Gastrocnemius medialis (tissue), 4 donors: ENCODE data around the gene PLA2G15.

Experiments used
- CTCF ChIP-seq, 5 experiments: fragments of 450-650 bp in 3 of 5; fragments of 200-600 bp in 2 of 5; sonication (generic) in 2 of 5; IDR thresholded peaks in 4 of 5; conservative IDR thresholded peaks in 1 of 5; 1 replicate in 4 of 5; 2 replicates in 1 of 5; pipeline ENCODE4 v1.5.1; 2016 to 2019; ENCODE audit warnings: antibody characterized with exemption in 5 of 5, mild to moderate bottlenecking in 3 of 5, moderate library complexity in 3 of 5
- POLR2A ChIP-seq, 2 donors: fragments of 450-650 bp; IDR thresholded peaks; one replicate each; pipeline ENCODE4 v1.6.1; 2017; ENCODE audit warnings: antibody characterized with exemption in 2 of 2, mild to moderate bottlenecking in 2 of 2, moderate library complexity in 2 of 2

GRCh38 chr16:68216240-68216639 is 28.9 kb upstream of the PLA2G15 start:
- TF ChIP-seq CTCF (IDR thresholded peaks at IDR 0.05 in 4 of 5, conservative IDR thresholded peaks at IDR 0.05 in 1 of 5) (no peak), POLR2A (IDR thresholded peaks at IDR 0.05) (no peak)
